Panc1 (cell line): ENCODE data around the gene RFX5.

Experiments used
- CTCF ChIP-seq: fragments of 450-650 bp; IDR thresholded peaks from 2 replicates; pipeline ENCODE4 v1.5.1; 2017; ENCODE audit warnings: mild to moderate bottlenecking
- POLR2AphosphoS5 ChIP-seq: IDR thresholded peaks from 2 replicates; pipeline ENCODE4 v1.6.1; 2012; ENCODE audit warnings: mild to moderate bottlenecking, low read depth, low read length, moderate library complexity

GRCh38 chr1:151391079-151391563 lies 44.1 kb upstream of the RFX5 start:
- TF ChIP-seq POLR2AphosphoS5 (no peak), CTCF (no peak)
